Measurements from ENCODE around the gene MYH7. TPM values are rescaled to one million over a fixed set of nuclear protein-coding genes. Genes with fewer than 3 reads are reported as not detected.

MYH7 gene
- total and polyA plus RNA-seq, 2 of the 4 experiments (the other 2 are of a cell fraction), result not detected

- intact Hi-C loops (cut with micrococcal nuclease), result loop anchor here (1.0 kb wide), 1 partner anchor 76 kb away; no protein-coding TSS in a partner anchor
Observed at GRCh38 chr14:23483236-23483854, 47.9 kb upstream of the MYH7 start.

More at GRCh38 chr14:23483236-23483854, 47.9 kb upstream of the MYH7 start:
- no peaks in the 10 kb centered on the region; a peak in 1 of 4 replicates for H3K79me1 ChIP-seq (ENCODE audit: low read depth in 1 of 2, low read length in 2 of 2)
- in situ Hi-C loops (cut with MboI; ENCODE audit: low sequenced_read_pairs), result no loop called here
- no peaks in the 10 kb centered on the region for H3K9me3 ChIP-seq (ENCODE audit: control insufficient read depth, insufficient read depth, low read length)
- H2BK5ac ChIP-seq (ENCODE audit: low read depth, low read length, poor library complexity, severe bottlenecking), result no peak overlapping the region
- H4K5ac ChIP-seq (ENCODE audit: low read depth, low read length), result no peak overlapping the region
- POLR2A ChIA-PET (ENCODE audit: unreplicated experiment), result no interaction called here
- H2AFZ ChIP-seq (replicated peaks; ENCODE audit: low read length, poor library complexity), result no peak overlapping the region
- no peak overlapping the region for H4K8ac ChIP-seq (ENCODE audit: low read depth in 2 of 2, low read length in 2 of 2)
- peaks cover 6% of the 10 kb centered on the region for H3K36me3 ChIP-seq (ENCODE audit: control insufficient read depth, insufficient read depth, low read length)
- no peak overlapping the region for H2AK9ac ChIP-seq (replicated peaks; ENCODE audit: low read depth, low read length, poor library complexity)
- no peak overlapping the region for H3K14ac ChIP-seq (replicated peaks; ENCODE audit: low read depth, low read length)
- BruUV-seq (replicated peaks), result no TSS peak
- H2BK120ac ChIP-seq (ENCODE audit: low read depth, low read length), result no peak overlapping the region
- no peak overlapping the region for H2AK5ac ChIP-seq (ENCODE audit: low read depth, low read length)
- no peak overlapping the region for H4K91ac ChIP-seq (ENCODE audit: insufficient read depth, low read depth, low read length)
- H3K4me1 ChIP-seq (ENCODE audit: control insufficient read depth, insufficient read depth, low read length), result no peaks in the 10 kb centered on the region
- dilution Hi-C loops (cut with HindIII; ENCODE audit: low sequenced_read_pairs, unreplicated experiment), result no loop called here
- TF ChIP-seq SMC3 (IDR thresholded peaks at IDR 0.05; ENCODE audit: low read depth, low read length) (peak; percentile 40; the same call in 1 of the 2 replicates), FOS (IDR thresholded peaks at IDR 0.05; ENCODE audit: low read depth, low read length) (no peak), MAFK (IDR thresholded peaks at IDR 0.05; ENCODE audit: low read depth, low read length) (no peak), CEBPB (IDR thresholded peaks at IDR 0.05; ENCODE audit: low read depth, low read length) (no peak), RFX5 (IDR thresholded peaks at IDR 0.05; ENCODE audit: low read depth, low read length) (no peak), RCOR1 (IDR thresholded peaks at IDR 0.05; ENCODE audit: insufficient replicate concordance, low read length) (no peak), NFE2L2 (IDR thresholded peaks at IDR 0.05; ENCODE audit: low read depth, low read length) (no peak), BHLHE40 (IDR thresholded peaks at IDR 0.05; ENCODE audit: low read depth, low read length) (no peak), RAD21 (IDR thresholded peaks at IDR 0.05; ENCODE audit: low read length) (peak; percentile 66), POLR2A (IDR thresholded peaks at IDR 0.05; ENCODE audit: low read depth, low read length) (no peak), MAZ (IDR thresholded peaks at IDR 0.05; ENCODE audit: borderline replicate concordance, low read depth, low read length) (no peak), MXI1 (IDR thresholded peaks at IDR 0.05; ENCODE audit: borderline replicate concordance, low read depth, low read length) (no peak), CHD1 (IDR thresholded peaks at IDR 0.05; ENCODE audit: low read depth, low read length) (no peak)
- TF ChIP-seq, protein P1, sequence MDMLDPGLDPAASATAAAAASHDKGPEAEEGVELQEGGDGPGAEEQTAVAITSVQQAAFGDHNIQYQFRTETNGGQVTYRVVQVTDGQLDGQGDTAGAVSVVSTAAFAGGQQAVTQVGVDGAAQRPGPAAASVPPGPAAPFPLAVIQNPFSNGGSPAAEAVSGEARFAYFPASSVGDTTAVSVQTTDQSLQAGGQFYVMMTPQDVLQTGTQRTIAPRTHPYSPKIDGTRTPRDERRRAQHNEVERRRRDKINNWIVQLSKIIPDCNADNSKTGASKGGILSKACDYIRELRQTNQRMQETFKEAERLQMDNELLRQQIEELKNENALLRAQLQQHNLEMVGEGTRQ (IDR thresholded peaks at IDR 0.05; ENCODE audit: low read depth, low read length), result no peak
- TF ChIP-seq, protein P2, sequence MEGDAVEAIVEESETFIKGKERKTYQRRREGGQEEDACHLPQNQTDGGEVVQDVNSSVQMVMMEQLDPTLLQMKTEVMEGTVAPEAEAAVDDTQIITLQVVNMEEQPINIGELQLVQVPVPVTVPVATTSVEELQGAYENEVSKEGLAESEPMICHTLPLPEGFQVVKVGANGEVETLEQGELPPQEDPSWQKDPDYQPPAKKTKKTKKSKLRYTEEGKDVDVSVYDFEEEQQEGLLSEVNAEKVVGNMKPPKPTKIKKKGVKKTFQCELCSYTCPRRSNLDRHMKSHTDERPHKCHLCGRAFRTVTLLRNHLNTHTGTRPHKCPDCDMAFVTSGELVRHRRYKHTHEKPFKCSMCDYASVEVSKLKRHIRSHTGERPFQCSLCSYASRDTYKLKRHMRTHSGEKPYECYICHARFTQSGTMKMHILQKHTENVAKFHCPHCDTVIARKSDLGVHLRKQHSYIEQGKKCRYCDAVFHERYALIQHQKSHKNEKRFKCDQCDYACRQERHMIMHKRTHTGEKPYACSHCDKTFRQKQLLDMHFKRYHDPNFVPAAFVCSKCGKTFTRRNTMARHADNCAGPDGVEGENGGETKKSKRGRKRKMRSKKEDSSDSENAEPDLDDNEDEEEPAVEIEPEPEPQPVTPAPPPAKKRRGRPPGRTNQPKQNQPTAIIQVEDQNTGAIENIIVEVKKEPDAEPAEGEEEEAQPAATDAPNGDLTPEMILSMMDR (conservative IDR thresholded peaks at IDR 0.05; ENCODE audit: low read depth, low read length), result peak; percentile 51
- TF ChIP-seq, protein P3, sequence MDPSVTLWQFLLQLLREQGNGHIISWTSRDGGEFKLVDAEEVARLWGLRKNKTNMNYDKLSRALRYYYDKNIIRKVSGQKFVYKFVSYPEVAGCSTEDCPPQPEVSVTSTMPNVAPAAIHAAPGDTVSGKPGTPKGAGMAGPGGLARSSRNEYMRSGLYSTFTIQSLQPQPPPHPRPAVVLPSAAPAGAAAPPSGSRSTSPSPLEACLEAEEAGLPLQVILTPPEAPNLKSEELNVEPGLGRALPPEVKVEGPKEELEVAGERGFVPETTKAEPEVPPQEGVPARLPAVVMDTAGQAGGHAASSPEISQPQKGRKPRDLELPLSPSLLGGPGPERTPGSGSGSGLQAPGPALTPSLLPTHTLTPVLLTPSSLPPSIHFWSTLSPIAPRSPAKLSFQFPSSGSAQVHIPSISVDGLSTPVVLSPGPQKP (IDR thresholded peaks at IDR 0.05; ENCODE audit: borderline replicate concordance, low read depth, low read length), result no peak
- no peak overlapping the region for H3K9ac ChIP-seq (ENCODE audit: low read depth, low read length)
- no peak overlapping the region for H3K4me2 ChIP-seq (ENCODE audit: low read depth, low read length)
- H2BK20ac ChIP-seq (ENCODE audit: low read depth, low read length), result no peak overlapping the region
- CTCF ChIA-PET, result interaction anchor here (0.9 to 1.1 kb wide), 2 partner anchors 13 to 80 kb away, joined by 3 read pairs; no protein-coding TSS in a partner anchor
- H3K4ac ChIP-seq (ENCODE audit: low read depth, low read length), result no peak overlapping the region
- ATAC-seq (ENCODE audit: low read depth) (peak; percentile 80), DNase-seq (peak; percentile 13)
- H3K18ac ChIP-seq (ENCODE audit: low read depth, low read length), result no peak overlapping the region
- WGBS, 2 experiments (ENCODE audit: extremely low coverage in 2 of 2, insufficient read length in 1 of 2), result 8% methylated on average over 5 of the region's 9 CpGs; no CpG with 5 or more reads in 1 of the 2 experiments
- H2BK15ac ChIP-seq (ENCODE audit: low read depth, low read length), result no peak overlapping the region
- peaks cover 4% of the 10 kb centered on the region; the same call in 1 of the 2 replicates for H4K20me1 ChIP-seq (ENCODE audit: insufficient read depth, low read length)
- no peaks in the 10 kb centered on the region for H3K27me3 ChIP-seq (ENCODE audit: control insufficient read depth, insufficient read depth, low read length)
- H3K9me1 ChIP-seq (ENCODE audit: insufficient read depth, low read length), result no peaks in the 10 kb centered on the region
- H3K56ac ChIP-seq (ENCODE audit: extremely low read depth, insufficient read depth, low read length), result no peak overlapping the region
- no peak overlapping the region for H3K4me3 ChIP-seq (ENCODE audit: insufficient read depth, low read depth, low read length)
- H3K27ac ChIP-seq (ENCODE audit: insufficient read depth, low read length), result no peak overlapping the region
- H3K23ac ChIP-seq (ENCODE audit: low read depth, low read length), result no peak overlapping the region
